ENCODE results near the gene ADARB1. TPM values are rescaled to one million over a fixed set of nuclear protein-coding genes. Genes with fewer than 3 reads are reported as not detected.

The ADARB1 gene
- total and polyA plus RNA-seq, 2 of the 4 experiments (the other 2 are of a cell fraction): 39.8 to 47.3 TPM

DNA sequence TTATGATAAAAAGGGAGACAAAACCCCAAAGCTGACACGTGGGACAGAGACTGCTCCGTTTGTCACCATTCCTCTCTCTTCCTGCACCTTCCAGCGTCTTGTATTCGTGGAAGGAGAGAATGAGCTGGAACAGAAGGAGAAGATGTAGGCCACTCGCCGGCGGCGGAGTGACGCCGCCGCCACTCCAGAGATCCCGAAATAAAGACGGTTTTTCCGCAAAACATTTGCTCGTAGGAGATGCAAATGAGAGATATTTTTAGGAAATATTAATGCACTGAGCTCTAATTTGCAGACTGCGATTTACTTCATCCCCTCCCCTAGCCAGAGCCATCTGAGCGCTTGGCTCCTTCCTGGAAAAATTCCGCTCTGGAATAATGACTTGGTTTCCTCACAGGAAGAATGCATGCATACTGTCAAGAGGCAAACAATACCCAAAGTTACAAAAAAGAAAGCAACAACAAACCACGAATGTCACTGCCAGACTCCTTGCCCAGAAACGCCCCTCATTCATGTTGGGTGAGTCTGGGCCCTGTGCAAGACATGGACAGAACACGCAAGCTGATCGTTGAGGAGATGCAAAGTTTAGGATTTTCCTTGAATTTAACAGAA lies 18.0 kb upstream of the ADARB1 start:
- Histone ChIP-seq H3K4me3 (ENCODE audit: insufficient read depth, low read depth, low read length) (no peak overlapping the region), H2BK20ac (ENCODE audit: low read depth, low read length) (peak overlapping the region; percentile 72; the same call in 1 of the 2 replicates), H4K5ac (ENCODE audit: low read depth, low read length) (peak overlapping the region; percentile 69; the same call in 1 of the 2 replicates), H2BK15ac (ENCODE audit: low read depth, low read length) (peak overlapping the region; percentile 82), H3K4me2 (ENCODE audit: low read depth, low read length) (no peak overlapping the region), H3K4ac (ENCODE audit: low read depth, low read length) (peak overlapping the region; percentile 62), H2AK5ac (ENCODE audit: low read depth, low read length) (peak overlapping the region; percentile 89), H2BK5ac (ENCODE audit: low read depth, low read length, poor library complexity, severe bottlenecking) (no peak overlapping the region), H2AFZ (replicated peaks; ENCODE audit: low read length, poor library complexity) (no peak overlapping the region), H3K23ac (ENCODE audit: low read depth, low read length) (no peak overlapping the region), H4K91ac (ENCODE audit: insufficient read depth, low read depth, low read length) (peak overlapping the region; percentile 69; the same call in 1 of the 2 replicates), H3K18ac (ENCODE audit: low read depth, low read length) (peak overlapping the region; percentile 79; the same call in 1 of the 2 replicates), H3K36me3 (ENCODE audit: control insufficient read depth, insufficient read depth, low read length) (no peaks in the 10 kb centered on the region), H3K56ac (ENCODE audit: extremely low read depth, insufficient read depth, low read length) (no peak overlapping the region; the same call in 1 of the 2 replicates), H4K20me1 (ENCODE audit: insufficient read depth, low read length) (no peaks in the 10 kb centered on the region), H3K79me1 (ENCODE audit: low read depth in 1 of 2, low read length in 2 of 2) (peaks cover 15 to 17% of the 10 kb centered on the region in 2 experiments; a peak in 3 of 4 replicates), H4K8ac (ENCODE audit: low read depth in 2 of 2, low read length in 2 of 2) (peak overlapping the region; percentile 49 to 80; a peak in 2 of 4 replicates), H3K27ac (ENCODE audit: insufficient read depth, low read length) (no peak overlapping the region), H3K9me3 (ENCODE audit: control insufficient read depth, insufficient read depth, low read length) (peaks cover 1% of the 10 kb centered on the region; the same call in 1 of the 2 replicates), H3K4me1 (ENCODE audit: control insufficient read depth, insufficient read depth, low read length) (peaks cover 29% of the 10 kb centered on the region), H3K14ac (replicated peaks; ENCODE audit: low read depth, low read length) (peak overlapping the region; percentile 63; the same call in 1 of the 2 replicates), H2BK120ac (ENCODE audit: low read depth, low read length) (peak overlapping the region; percentile 38; the same call in 1 of the 2 replicates), H3K9me1 (ENCODE audit: insufficient read depth, low read length) (peaks cover 21% of the 10 kb centered on the region), H2AK9ac (replicated peaks; ENCODE audit: low read depth, low read length, poor library complexity) (no peak overlapping the region), H3K27me3 (ENCODE audit: control insufficient read depth, insufficient read depth, low read length) (no peaks in the 10 kb centered on the region), H3K9ac (ENCODE audit: low read depth, low read length) (no peak overlapping the region)
- BruUV-seq (replicated peaks): no TSS peak
- POLR2A ChIA-PET (ENCODE audit: unreplicated experiment): no interaction called here
- CTCF ChIA-PET: no interaction called here
- WGBS, 2 experiments (ENCODE audit: extremely low coverage in 2 of 2, insufficient read length in 1 of 2): 60% methylated on average over 1 of the region's 22 CpGs; no CpG with 5 or more reads in 1 of the 2 experiments
- dilution Hi-C loops (cut with HindIII; ENCODE audit: low sequenced_read_pairs, unreplicated experiment) (no loop called here), in situ Hi-C loops (cut with MboI; ENCODE audit: low sequenced_read_pairs) (no loop called here), intact Hi-C loops (cut with micrococcal nuclease) (no loop called here)
- no peak for ATAC-seq (ENCODE audit: low read depth)
- no peak for DNase-seq
- no peak for TF ChIP-seq SMC3 (IDR thresholded peaks at IDR 0.05; ENCODE audit: low read depth, low read length)
- TF ChIP-seq RFX5 (IDR thresholded peaks at IDR 0.05; ENCODE audit: low read depth, low read length): no peak
- TF ChIP-seq, protein P1, sequence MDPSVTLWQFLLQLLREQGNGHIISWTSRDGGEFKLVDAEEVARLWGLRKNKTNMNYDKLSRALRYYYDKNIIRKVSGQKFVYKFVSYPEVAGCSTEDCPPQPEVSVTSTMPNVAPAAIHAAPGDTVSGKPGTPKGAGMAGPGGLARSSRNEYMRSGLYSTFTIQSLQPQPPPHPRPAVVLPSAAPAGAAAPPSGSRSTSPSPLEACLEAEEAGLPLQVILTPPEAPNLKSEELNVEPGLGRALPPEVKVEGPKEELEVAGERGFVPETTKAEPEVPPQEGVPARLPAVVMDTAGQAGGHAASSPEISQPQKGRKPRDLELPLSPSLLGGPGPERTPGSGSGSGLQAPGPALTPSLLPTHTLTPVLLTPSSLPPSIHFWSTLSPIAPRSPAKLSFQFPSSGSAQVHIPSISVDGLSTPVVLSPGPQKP (IDR thresholded peaks at IDR 0.05; ENCODE audit: borderline replicate concordance, low read depth, low read length): no peak
- TF ChIP-seq BHLHE40 (IDR thresholded peaks at IDR 0.05; ENCODE audit: low read depth, low read length): no peak
- no peak for TF ChIP-seq CHD1 (IDR thresholded peaks at IDR 0.05; ENCODE audit: low read depth, low read length)
- no peak for TF ChIP-seq NFE2L2 (IDR thresholded peaks at IDR 0.05; ENCODE audit: low read depth, low read length)
- no peak for TF ChIP-seq RCOR1 (IDR thresholded peaks at IDR 0.05; ENCODE audit: insufficient replicate concordance, low read length)
- TF ChIP-seq POLR2A (IDR thresholded peaks at IDR 0.05; ENCODE audit: low read depth, low read length): no peak
- TF ChIP-seq RAD21 (IDR thresholded peaks at IDR 0.05; ENCODE audit: low read length): no peak
- TF ChIP-seq MAZ (IDR thresholded peaks at IDR 0.05; ENCODE audit: borderline replicate concordance, low read depth, low read length): no peak
- TF ChIP-seq CEBPB (IDR thresholded peaks at IDR 0.05; ENCODE audit: low read depth, low read length): no peak
- TF ChIP-seq, protein P2, sequence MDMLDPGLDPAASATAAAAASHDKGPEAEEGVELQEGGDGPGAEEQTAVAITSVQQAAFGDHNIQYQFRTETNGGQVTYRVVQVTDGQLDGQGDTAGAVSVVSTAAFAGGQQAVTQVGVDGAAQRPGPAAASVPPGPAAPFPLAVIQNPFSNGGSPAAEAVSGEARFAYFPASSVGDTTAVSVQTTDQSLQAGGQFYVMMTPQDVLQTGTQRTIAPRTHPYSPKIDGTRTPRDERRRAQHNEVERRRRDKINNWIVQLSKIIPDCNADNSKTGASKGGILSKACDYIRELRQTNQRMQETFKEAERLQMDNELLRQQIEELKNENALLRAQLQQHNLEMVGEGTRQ (IDR thresholded peaks at IDR 0.05; ENCODE audit: low read depth, low read length): no peak
- TF ChIP-seq, protein P3, sequence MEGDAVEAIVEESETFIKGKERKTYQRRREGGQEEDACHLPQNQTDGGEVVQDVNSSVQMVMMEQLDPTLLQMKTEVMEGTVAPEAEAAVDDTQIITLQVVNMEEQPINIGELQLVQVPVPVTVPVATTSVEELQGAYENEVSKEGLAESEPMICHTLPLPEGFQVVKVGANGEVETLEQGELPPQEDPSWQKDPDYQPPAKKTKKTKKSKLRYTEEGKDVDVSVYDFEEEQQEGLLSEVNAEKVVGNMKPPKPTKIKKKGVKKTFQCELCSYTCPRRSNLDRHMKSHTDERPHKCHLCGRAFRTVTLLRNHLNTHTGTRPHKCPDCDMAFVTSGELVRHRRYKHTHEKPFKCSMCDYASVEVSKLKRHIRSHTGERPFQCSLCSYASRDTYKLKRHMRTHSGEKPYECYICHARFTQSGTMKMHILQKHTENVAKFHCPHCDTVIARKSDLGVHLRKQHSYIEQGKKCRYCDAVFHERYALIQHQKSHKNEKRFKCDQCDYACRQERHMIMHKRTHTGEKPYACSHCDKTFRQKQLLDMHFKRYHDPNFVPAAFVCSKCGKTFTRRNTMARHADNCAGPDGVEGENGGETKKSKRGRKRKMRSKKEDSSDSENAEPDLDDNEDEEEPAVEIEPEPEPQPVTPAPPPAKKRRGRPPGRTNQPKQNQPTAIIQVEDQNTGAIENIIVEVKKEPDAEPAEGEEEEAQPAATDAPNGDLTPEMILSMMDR (conservative IDR thresholded peaks at IDR 0.05; ENCODE audit: low read depth, low read length): no peak
- no peak for TF ChIP-seq MXI1 (IDR thresholded peaks at IDR 0.05; ENCODE audit: borderline replicate concordance, low read depth, low read length)
- no peak for TF ChIP-seq FOS (IDR thresholded peaks at IDR 0.05; ENCODE audit: low read depth, low read length)

All from IMR-90 (cell line).